ENCODE data around the gene MYCL.

GRCh38 chr1:39899611-39900538 is 1.8 kb downstream of the MYCL start:
- no peak for TF ChIP-seq ZEB2 (tag by site-specific recombination; IDR thresholded peaks at IDR 0.05)
- no peak for TF ChIP-seq YY1 (tag by site-specific recombination; IDR thresholded peaks at IDR 0.05)
- TF ChIP-seq ZNF138 (tag by site-specific recombination; IDR thresholded peaks at IDR 0.05; ENCODE audit: borderline replicate concordance): no peak
- no peak for TF ChIP-seq ZBTB6 (tag by site-specific recombination; IDR thresholded peaks at IDR 0.05)
- TF ChIP-seq ZNF664 (tag by site-specific recombination; IDR thresholded peaks at IDR 0.05): no peak
- no peak for TF ChIP-seq CTCF (tag by site-specific recombination; IDR thresholded peaks at IDR 0.05)
- no peak for TF ChIP-seq ZNF10 (tag by site-specific recombination; IDR thresholded peaks at IDR 0.05)
- TF ChIP-seq ZNF114 (tag by site-specific recombination; IDR thresholded peaks at IDR 0.05): no peak
- TF ChIP-seq BCL11B (tag by site-specific recombination; IDR thresholded peaks at IDR 0.05; ENCODE audit: low read depth): no peak
- TF ChIP-seq ZNF366 (tag by site-specific recombination; conservative IDR thresholded peaks at IDR 0.05): no peak
- TF ChIP-seq SETDB1 (IDR thresholded peaks at IDR 0.05; ENCODE audit: insufficient read length, low read length): no peak

Data from HEK293 (cell line).